GM10248 (cell line): ENCODE data around the gene ETFBKMT.

Source experiments
- CTCF ChIA-PET: fragments of 300-600 bp; sonication (Branson Sonifier 250); formaldehyde crosslinking; extraction: SDS; loops from one replicate; lab custom pipeline; 2021; ENCODE audit warnings: antibody characterized with exemption; lab: Yijun Ruan, JAX
- POLR2A ChIA-PET: fragments of 350-650 bp; sonication (Branson Sonifier 250); formaldehyde crosslinking; extraction: SDS; loops from one replicate; lab custom pipeline; 2020; ENCODE audit warnings: antibody characterized with exemption; lab: Yijun Ruan, JAX
- DNase-seq: peaks from one replicate; pipeline ENCODE4 v3.0.0; 2012; ENCODE audit errors: extremely low spot score
- TF ChIP-seq, protein P1 (sequence below): IDR thresholded peaks from 2 replicates; pipeline ENCODE4 v1.5.1; 2012; ENCODE audit warnings: mild to moderate bottlenecking, low read depth; ENCODE audit errors: extremely low read depth, missing control alignments, control extremely low read depth

ETFBKMT gene

DNA sequence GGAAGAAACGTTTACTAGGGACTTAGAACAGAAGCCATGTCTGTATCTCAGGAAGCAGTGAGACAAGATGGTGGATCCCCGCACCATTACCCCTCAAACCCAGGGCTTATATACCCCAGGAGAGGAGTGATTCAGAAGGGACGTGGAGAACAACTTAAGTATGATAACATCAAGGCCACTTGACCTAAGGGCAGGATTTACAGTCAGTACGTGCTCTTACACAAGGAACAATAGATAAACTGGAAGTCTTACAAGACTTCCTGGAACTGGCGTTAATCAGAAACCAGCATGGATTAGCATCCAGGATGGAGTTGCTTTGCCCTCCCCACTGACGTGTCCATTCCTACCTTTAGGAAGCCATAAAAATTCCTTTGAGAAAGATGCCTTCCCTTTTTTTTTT lies 8.6 kb upstream of the ETFBKMT start:
- no peak for DNase-seq
- ChIA-PET POLR2A (no interaction called here), CTCF (interaction anchor here (4.4 kb wide), 1 partner anchor 247 kb away, joined by 30 read pairs; no protein-coding TSS in a partner anchor)
- TF ChIP-seq, protein P1, sequence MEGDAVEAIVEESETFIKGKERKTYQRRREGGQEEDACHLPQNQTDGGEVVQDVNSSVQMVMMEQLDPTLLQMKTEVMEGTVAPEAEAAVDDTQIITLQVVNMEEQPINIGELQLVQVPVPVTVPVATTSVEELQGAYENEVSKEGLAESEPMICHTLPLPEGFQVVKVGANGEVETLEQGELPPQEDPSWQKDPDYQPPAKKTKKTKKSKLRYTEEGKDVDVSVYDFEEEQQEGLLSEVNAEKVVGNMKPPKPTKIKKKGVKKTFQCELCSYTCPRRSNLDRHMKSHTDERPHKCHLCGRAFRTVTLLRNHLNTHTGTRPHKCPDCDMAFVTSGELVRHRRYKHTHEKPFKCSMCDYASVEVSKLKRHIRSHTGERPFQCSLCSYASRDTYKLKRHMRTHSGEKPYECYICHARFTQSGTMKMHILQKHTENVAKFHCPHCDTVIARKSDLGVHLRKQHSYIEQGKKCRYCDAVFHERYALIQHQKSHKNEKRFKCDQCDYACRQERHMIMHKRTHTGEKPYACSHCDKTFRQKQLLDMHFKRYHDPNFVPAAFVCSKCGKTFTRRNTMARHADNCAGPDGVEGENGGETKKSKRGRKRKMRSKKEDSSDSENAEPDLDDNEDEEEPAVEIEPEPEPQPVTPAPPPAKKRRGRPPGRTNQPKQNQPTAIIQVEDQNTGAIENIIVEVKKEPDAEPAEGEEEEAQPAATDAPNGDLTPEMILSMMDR, result no peak

DNA sequence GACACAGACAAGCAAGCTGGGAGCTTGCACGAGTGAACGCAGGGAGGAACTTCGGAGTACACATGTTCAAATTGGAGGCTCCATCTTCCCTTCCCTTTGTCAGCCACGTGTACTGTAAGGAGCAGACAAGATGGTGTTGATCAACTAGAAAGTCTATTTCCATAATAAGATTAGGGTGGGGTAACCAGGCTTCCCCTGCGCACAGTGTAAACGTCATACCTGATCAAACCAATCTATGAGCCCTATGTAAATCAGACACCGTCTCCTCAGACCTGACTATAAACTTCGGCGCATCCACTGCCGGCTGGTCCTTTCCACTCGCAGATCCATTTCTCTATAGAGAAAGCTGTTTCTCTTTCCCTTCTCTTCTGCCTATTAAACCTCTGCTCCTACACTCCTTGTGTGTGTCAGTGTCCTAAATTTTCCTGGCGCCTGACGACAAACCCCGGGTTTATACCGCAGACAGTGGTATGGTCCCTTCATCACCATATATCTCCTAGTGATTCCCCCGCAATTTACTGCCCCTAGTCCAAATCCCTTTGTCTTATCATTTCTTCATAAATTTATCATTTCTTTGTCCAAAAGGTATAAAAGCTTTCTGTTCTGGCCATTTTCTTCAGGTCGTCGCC lies 7.5 kb upstream of the ETFBKMT start:
- ChIA-PET CTCF (interaction anchor here (0.9 to 4.4 kb wide), 18 partner anchors 11 to 1026 kb away, joined by 3 to 30 read pairs (median 5); no protein-coding TSS in a partner anchor), POLR2A (no interaction called here)
- TF ChIP-seq, protein P1, result no peak
- DNase-seq, result no peak

DNA sequence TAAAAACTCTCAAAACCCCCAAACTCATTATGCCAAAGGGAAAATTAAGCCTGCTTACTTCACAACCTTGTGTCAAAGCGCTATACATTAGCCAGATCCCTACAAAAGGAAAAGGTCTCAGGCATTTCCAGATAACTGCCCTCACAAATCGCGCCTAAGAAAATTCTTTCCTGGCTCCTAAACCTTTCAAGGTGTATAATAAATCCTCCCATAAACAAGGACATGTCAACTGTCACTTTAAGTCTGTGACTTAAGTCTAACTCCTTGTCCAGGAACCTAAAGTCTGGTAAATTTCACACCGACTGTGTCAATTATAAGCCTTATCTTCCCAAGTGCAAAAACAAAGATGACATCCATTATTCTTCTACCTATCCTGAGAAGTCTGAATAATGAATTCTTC lies 4.3 kb upstream of the ETFBKMT start:
- ChIA-PET POLR2A (no interaction called here), CTCF (interaction anchor here (1.0 kb wide), 1 partner anchor 709 kb away, joined by 3 read pairs; no protein-coding TSS in a partner anchor)
- DNase-seq, result no peak
- TF ChIP-seq, protein P1, result no peak

DNA sequence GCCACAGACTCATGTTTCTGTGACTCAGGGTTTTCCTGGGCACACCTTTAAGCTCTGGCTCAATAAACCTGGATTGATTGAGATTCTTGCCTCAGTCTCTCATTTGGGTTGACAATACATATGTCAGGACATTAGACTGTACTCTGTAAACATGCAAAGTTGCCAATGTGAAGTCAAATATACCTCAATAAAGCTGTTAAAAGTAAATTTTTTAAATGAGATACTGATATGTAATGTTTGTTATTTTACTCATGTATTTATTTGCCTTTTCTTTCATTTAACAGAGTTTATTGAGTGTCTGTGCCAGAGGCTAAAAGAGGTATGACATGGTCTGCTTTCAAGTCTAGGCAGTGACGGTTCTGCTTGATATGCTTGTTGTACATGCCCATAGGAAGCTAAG lies 3.7 kb upstream of the ETFBKMT start:
- ChIA-PET POLR2A (no interaction called here), CTCF (interaction anchor here (1.0 to 1.6 kb wide), 2 partner anchors 656 to 709 kb away, joined by 3 to 7 read pairs; no protein-coding TSS in a partner anchor)
- DNase-seq, result no peak

DNA sequence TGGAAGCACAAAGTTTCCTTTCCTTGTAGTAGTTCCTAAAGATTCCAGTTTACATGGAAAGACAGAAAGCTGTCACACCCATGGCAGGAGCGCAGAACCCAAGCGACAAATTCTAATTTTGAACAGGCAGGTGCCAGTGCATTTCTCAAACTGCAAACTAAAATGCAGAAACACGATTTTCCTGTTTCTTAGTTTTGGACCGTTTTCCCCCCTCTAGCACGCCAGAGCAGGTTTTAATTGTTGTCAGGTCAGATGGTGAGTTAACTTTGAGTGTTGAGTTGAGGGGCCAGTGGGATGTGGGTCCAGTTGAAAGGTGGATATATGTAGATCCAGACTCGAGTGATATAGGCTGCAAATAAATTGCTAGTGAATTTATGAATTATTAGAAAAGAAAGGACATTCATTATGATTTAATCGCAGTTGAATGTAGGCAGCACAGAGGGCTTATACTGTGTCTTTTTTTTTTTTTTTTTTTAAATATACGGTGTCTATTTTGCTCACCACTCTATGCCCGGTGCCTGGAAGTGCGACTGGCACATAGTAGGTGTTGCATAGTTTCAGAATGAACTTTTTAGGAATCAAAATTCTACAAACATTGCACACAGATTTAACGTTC lies 909 bp upstream of the ETFBKMT start:
- CTCF ChIA-PET, result interaction anchor here (1.0 to 2.4 kb wide), 7 partner anchors 11 to 1097 kb away, joined by 3 to 13 read pairs (median 6); partner anchors contain the start of gene YARS2
- POLR2A ChIA-PET, result no interaction called here
- no peak for DNase-seq

More for the DNA sequence above, 3.7 kb upstream of the ETFBKMT start:
- TF ChIP-seq, protein P1, result no peak

More for the DNA sequence above, 909 bp upstream of the ETFBKMT start:
- TF ChIP-seq, protein P1, result no peak
